Skeletal muscle cell (primary cell): ENCODE measurements around the gene RAD51.

Experiments used
- DNase-seq: peaks from one replicate; pipeline ENCODE4 v3.0.0-alpha.2; 2010; ENCODE audit warnings: low read depth
- H3K4me3 ChIP-seq: 2 replicates; pipeline ENCODE4 v1.5.1; 2011; ENCODE audit warnings: low read depth, mild to moderate bottlenecking, control low read depth, low read length, moderate library complexity

Gene RAD51

DNA sequence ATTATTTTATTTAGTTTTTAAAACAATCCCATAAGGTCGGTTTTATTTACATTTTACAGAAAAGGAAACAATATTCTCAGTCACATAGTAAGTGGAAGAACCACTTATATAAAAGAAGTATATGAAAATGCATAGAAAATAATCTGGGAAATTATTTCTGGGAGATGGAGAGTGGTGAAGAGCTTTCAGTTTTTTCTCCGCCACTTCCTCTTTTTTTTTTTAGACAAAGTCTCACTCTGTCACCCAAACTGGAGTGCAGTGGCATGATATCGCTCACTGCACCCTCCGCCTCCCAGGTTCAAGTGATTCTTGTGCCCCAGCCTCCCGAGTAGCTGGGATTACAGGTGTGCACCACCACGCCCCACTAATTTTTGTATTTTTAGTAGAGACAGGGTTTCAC lies 21.2 kb downstream of the RAD51 start:
- no peak overlapping the region for H3K4me3 ChIP-seq
- no peak for DNase-seq

DNA sequence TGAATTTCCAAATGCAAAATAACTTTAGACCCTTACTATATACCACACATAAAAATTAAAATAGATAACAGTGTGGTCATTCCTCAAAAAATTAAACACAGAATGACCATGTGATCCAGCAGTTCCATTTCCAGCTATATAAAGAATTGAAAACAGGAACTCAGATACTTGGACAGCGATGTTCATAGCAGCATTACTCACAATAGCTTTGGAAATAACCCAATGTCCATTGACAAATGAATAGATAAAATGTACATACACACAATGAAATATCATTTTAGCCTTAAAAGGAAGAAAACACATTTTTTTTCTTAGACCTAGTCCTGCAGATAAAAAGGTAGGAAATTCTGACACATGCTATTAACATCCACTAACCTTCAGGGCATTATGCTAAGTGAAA lies 26.7 kb downstream of the RAD51 start:
- no peak for DNase-seq
- H3K4me3 ChIP-seq, result no peak overlapping the region

GRCh38 chr15:40722354-40722753 lies 27.4 kb downstream of the RAD51 start:
- no peak overlapping the region for H3K4me3 ChIP-seq
- no peak for DNase-seq

DNA sequence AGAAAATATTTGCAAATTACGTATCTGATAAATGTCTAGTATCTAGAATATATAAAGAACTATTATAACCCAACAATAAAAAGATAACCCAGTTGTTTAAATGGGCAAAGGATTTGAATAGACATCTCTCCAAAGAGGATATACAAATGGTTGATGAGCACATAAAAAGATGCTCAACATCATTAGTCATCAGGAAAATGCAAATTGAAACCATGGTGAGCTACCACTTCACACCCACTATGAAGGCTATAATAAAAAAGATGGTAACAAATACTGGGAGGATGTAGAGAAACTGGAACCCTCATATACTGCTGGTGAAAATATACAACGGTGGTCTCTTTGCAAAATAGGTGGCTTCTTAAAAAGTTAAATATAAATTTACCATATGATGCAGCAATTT lies 28.0 kb downstream of the RAD51 start:
- H3K4me3 ChIP-seq, result no peak overlapping the region
- DNase-seq, result no peak

GRCh38 chr15:40723919-40724318 lies 28.9 kb downstream of the RAD51 start:
- DNase-seq, result no peak

DNA sequence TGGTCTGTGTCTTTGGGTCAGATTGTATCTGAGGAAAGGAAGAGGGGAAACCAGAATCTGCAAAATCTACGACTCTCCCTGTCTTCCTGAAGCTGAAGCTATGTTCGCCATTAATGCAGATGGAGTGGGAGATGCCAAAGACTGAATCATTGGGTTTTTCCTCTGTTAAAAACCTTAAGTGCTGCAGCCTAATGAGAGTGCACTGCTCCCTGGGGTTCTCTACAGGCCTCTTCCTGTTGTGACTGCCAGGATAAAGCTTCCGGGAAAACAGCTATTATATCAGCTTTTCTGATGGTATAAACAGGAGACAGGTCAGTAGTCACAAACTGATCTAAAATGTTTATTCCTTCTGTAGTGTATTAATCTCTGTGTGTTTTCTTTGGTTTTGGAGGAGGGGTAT lies 36.1 kb downstream of the RAD51 start:
- DNase-seq, result no peak
- no peak overlapping the region for H3K4me3 ChIP-seq

More at GRCh38 chr15:40723919-40724318, 28.9 kb downstream of the RAD51 start:
- no peak overlapping the region for H3K4me3 ChIP-seq

- no peak overlapping the region for H3K4me3 ChIP-seq
- no peak for DNase-seq
Observed at GRCh38 chr15:40736575-40736974, 41.6 kb downstream of the RAD51 start.

DNA sequence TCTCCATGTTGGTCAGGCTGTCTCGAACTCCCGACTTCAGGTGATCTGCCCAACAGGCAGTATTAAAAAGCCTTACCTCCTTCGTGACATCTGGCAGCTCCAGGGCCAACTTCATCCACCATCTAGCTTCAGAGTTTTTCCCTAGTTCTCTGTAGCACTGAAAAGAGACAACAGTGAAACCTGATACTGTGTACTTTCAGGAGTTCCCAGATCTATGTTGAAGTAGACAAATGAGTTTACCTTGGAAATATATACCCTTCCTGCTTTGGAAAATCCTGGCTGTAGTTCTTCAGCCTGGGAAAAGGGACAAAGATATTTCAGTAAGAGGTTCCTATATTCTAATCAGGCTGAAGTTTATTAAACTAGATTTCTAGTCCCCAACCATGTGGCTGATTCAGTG lies 42.1 kb downstream of the RAD51 start:
- DNase-seq, result no peak
- no peak overlapping the region for H3K4me3 ChIP-seq

GRCh38 chr15:40739047-40739446 lies 44.1 kb downstream of the RAD51 start:
- no peak for DNase-seq

DNA sequence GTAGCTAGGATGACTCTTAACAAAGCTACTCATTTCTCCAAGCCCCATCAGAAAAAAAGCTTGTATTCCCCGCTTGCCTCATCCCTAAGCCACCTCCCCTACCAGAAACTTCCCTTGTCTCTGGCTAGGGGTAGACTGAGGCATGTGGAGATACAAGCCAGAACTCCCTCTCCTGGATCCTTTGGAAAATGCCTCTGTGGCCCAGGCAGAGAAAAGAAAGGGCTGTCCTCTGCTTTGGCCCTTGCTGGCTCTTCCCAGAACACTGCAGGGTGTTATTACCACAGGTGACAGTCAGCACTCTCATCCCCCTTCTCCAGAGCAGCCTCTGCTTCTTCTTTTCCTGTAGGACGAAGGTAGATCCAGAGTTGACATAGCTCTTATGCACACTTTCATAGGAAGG lies 44.9 kb downstream of the RAD51 start:
- DNase-seq, result no peak
- no peak overlapping the region for H3K4me3 ChIP-seq

More at GRCh38 chr15:40739047-40739446, 44.1 kb downstream of the RAD51 start:
- no peak overlapping the region for H3K4me3 ChIP-seq

DNA sequence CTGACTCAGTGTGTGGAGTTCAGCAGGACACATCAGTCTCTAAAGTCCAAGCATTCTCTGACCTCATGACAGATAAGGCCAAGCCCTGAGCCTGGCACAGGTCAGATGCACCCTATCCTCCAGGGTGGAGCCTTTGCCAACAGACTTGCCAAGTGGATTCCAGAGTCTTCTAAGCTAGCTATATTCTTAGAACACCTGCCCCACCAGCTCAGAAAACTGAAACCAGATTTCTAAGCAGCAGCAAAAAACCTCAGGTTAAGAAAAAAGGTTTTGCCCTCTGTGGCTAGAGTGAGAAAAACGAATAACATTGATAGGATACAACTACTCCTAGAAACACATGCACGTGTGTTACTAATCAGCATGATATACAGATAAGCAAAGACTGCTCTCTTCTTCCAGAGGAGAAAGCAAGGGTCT lies 48.5 kb downstream of the RAD51 start:
- H3K4me3 ChIP-seq, result no peak overlapping the region
- DNase-seq, result no peak

DNA sequence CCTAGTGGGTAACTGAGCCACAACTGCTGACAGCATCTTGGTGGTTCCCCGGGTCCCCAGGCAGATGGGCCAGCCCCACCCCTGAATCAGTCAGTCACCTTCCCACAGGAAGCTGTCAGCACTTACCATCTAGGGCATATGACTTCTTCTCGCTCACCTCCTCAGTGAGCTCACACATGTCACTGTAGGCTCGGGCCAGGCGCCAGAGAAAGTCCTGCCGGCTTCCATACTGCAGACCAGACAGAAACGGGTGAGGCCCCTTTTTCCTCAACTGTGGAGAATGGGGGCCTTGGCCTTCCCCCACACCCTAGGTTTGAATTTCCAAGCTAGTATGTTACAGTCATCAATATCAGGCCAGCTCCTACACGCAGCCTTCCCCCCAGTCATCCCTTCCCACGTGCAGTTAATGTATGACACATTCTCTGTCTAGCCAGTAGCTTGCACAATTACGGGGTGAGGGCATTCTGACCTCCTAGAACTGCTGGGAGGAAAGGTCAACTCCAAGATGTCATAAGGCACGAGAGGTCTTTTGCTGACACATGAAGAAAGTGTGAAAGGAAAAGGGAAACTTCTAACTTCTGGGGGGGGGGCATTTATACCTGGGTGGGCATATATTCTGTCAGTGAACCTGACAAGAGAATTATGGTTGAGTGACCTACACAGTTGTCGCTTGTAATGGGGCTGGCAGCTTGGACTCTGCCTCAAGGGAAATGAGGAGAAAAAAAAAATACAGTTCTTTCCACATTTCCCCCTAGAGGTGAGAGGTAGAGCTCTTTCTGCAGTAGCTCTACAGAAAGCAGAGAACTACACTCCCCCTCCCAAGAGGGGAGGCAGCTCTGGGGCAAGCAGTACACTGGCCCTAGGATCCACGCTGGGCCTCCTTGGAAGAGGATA lies 49.2 kb downstream of the RAD51 start:
- H3K4me3 ChIP-seq, result no peak overlapping the region
- peak; percentile 47 for DNase-seq

- no peak for DNase-seq
Observed at GRCh38 chr15:40744815-40745152, 49.8 kb downstream of the RAD51 start.

DNA sequence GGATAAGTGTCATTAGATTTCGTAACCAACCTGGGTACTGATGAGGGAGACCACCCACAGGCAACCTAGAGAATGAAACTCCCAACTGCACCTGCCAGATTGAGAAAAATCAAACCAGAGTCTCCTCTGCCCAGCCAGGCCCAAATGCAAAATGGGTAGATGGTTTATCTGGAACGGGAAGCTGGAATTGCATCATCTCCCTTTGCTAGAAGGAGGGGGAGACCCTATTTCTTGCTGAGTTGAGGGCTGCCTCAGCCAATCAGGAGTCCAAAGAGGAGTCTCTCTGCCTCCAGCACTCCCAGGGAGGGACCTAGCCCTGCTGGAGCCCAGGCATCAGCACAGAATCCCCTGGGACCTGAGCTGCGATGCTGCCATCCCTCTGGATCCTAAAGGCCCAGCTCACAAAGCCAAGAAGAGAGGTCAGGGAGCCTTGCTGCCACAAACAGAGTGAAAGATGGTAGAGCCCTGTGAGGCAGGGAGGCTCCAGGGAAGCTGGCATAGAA lies 52.0 kb downstream of the RAD51 start:
- H3K4me3 ChIP-seq, result no peak overlapping the region
- DNase-seq, result no peak

More at GRCh38 chr15:40744815-40745152, 49.8 kb downstream of the RAD51 start:
- H3K4me3 ChIP-seq, result no peak overlapping the region

DNA sequence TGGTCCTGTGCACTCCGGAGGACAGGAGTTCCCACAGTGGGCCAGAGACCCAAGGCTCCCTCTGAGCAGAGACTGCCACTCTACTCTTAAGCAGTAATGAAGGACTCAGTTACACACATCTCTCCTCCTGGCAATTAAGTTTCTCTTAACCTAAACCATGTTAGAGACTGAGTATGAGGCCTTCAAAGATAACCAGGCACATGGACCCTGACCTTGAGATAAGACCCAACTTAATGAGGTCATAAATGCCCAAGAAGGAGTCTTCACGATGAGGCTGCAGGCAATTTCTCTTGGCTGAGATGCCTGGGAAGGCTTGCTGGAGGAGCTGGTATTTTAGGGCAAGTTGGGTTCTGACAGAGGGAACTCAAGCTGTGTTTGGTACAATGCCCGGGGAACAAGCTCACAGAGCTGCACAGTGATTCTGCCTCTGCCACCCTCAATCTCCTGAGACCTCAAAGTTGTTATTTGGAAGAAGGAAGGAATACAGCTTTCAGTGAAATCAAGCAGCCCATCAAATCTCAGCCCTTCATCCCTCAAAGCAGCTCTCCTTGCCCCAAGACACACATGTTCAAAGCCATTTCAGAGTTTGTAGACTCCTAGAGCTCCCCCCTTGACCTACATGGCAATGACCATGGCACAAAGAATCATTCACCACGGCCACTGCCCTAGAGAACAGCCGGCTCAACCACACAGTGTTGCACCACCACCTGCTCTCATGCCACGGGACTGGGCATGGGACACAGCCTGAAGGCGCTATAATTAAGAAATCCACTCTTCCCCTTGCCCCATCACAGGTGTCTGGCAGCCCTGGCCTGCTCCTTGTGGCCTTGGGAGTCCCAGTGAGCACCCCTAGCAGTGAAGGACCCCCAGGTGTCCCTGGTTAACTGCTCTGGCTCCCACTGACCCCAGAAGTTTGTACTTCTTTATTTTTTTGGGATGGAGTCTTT lies 53.0 kb downstream of the RAD51 start:
- H3K4me3 ChIP-seq, result no peak overlapping the region
- no peak for DNase-seq

GRCh38 chr15:40749151-40749630 lies 54.2 kb downstream of the RAD51 start:
- DNase-seq, result no peak

DNA sequence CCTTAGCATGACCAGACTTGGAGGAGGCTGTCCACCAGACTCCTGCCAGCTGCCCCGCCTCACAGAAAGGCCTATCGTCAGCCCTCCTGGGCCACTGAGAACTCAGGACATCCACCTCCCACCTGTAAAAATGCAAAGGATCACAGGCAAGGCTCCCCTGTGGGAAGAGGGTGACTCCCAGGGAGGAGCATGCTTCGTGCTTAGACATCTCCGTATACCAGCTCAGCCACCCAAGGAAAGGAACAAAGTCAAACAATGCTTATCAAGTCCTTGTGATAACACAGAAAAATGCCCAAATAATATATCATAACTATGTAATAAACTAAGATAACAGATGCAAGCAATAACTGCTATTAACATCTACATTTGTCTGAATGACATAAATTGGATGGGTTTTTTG lies 55.9 kb downstream of the RAD51 start:
- DNase-seq, result no peak

More at GRCh38 chr15:40749151-40749630, 54.2 kb downstream of the RAD51 start:
- H3K4me3 ChIP-seq, result no peak overlapping the region

DNA sequence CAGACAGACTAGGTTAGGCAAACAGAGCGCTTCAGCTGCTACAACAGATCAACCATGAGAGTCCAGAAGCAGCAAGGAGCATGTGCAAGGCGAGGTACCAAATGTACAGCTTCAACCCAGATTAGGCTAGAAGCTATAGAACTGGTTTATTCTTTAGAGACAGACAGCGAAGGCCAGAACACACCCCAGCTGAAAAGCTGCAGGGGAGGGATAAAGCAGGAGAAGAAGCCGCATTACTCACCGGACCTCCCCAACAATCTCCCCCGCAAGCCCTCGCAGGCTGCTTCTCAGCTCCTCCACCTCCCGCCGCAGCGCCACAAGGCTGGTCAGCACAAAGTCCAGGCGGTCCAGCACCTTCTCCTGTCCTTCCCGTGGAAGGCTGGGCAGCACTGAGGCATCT lies 56.8 kb downstream of the RAD51 start:
- no peak overlapping the region for H3K4me3 ChIP-seq
- DNase-seq, result no peak

More for the DNA sequence above, 55.9 kb downstream of the RAD51 start:
- no peak overlapping the region for H3K4me3 ChIP-seq

GRCh38 chr15:40754574-40754882 lies 59.6 kb downstream of the RAD51 start:
- peak overlapping the region; percentile 98 for H3K4me3 ChIP-seq
- no peak for DNase-seq
